Muscle of back (tissue), 11 donors: ENCODE measurements around the gene CDYL. TPM values are rescaled to one million over a fixed set of nuclear protein-coding genes. Genes with fewer than 3 reads are reported as not detected.

Experiments used
- DNase-seq, 3 donors: peaks; one replicate each; pipeline versions ENCODE4 v3.0.0 to v3.0.0-alpha.2; 2013
- polyA plus RNA-seq, 10 donors: library from polyadenylated mRNA; unstranded; fragments of 120-200 nt; gene quantifications; one replicate each; pipeline ENCODE4 v1.2.1, GENCODE V29; 2013; ENCODE audit not compliant: insufficient read length in 10 of 10

The CDYL gene
- polyA plus RNA-seq, 10 donors, result 16.2 to 22.5 (median 17.3) TPM

DNA sequence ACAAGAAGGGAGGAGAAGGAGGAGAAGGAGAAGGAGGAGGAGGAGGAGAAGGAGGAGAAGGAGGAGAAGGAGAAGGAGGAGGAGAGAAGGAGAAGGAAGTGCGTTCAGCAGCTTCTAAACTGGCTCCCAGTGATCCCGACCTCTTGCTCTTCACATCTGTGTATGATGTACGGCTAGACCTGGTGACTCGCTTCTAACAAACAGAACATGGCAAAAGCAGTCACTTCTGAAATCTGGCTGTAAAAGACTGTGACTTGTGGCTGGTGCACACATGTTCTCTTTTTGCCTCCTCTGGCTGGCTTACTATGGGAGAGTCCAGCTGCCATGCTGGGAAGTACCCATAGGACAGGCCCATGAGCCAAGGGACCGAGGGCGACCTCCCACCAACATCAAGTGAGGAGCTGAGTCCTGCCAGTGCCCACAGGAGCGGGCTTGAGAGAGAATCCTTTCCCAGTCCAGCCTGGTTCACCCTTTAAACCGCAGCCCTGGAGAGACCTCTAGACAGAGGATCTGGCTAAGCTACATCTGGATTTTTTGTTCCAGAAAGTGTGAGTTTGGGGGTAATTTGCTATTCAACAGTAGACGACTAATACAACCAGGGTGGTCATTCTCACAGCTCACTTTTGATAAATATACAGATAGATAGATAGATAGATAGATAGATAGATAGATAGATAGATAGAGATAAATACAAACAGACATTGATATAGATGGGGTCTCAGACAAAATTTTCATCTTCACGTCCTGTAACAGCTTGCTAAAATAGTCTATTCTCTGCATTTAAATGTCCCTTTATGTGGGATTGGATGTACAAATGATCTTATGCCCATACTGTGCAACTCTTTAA lies 185.3 kb downstream of the CDYL start:
- no peak for DNase-seq

DNA sequence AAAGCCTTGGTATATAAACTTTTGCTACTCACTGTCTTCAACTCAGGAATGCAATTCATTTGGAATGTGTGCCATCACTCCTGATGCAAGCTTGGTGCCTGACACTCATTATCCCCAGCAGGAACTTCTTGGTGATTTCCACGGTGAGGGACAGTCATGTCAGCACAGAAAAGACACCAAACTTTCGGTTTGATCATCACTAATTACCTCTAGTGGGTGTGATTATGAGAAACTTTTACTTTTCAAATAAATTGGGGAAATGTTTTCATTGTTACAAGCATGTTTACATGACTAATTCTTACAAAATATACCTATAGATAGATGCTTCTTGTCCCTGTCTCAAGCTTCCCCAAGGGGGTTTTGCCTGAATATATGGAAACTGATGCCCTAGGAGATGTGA lies 186.7 kb downstream of the CDYL start:
- no peak for DNase-seq

DNA sequence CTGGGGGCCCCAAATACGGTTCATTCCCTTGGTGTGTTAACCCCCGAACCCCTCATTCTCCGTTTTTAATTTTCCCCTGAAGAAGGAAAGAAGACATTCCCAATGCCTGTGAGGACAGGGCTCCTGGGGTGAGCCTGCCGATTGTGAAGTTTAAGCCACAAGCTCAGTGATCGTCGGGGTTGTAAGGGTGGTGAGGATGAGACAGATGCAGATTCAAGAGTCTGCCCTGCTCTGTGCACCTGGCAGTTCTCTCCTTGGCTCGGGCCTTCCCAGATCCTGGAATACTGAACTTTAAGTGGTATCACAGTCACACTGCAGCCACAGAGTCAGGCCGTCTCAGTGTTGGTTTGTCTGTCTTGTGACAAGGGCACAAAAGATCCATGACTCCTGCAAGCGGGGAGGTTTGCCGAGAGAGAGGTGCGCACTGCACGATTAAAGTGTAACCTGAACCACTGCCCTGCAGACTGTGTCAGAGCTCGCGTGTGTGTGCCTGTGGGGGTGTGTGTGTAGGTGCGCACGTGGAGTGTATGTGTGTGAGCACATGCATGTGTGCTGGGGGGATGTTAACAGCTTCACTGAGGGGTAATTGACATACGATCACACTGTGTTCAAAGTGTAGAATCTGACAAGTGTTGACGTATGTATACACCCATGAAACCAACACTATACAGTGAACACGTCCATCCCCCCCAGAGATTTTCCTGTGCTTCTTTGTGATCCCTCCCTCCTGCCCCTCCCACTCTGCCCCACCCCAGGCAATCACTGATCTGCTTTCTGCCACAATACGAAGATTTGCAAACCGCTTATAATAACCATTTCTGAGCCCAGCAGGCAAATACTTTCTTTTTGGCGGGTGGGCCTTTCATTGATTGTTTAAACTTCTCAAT lies 188.7 kb downstream of the CDYL start:
- no peak for DNase-seq

DNA sequence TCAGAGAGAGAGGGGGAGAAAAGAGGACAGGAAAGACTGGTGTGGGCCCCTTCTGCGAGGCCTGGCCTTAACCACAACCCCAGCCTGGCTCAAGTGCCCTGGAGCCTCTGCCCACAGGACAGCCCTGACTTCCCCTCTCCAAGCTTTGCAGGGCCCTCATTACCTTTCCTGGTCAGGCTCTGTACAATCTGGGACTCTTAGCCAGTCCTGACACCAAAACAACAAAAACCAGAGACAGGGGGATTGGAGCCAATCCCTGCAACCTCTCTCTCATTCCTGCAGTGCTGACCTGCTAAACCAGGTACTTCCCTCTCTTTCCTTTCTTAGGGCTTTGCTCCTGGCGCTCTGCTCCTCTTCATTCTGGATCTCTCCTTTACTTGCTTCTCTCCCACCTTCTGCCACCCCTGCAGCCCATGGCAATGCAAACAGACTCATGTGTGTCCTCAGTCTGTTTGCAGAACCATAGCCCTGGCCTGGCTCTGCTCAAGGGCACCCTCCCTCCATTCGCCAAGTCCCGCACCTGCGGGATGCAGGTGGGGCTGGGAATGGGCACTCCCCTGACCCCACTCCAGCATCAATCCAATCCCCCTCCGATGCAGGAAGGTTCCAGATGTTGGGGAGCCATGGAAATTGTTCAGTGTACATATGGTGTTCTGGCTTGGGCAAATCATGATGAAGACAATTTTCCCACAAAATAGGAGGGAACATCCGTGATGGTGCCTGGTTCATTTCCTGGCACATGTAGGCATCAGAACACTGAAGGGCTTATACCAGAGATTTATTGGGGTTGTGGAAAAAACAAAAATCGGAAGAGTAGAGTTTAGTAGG lies 189.6 kb downstream of the CDYL start:
- DNase-seq, result no peak

DNA sequence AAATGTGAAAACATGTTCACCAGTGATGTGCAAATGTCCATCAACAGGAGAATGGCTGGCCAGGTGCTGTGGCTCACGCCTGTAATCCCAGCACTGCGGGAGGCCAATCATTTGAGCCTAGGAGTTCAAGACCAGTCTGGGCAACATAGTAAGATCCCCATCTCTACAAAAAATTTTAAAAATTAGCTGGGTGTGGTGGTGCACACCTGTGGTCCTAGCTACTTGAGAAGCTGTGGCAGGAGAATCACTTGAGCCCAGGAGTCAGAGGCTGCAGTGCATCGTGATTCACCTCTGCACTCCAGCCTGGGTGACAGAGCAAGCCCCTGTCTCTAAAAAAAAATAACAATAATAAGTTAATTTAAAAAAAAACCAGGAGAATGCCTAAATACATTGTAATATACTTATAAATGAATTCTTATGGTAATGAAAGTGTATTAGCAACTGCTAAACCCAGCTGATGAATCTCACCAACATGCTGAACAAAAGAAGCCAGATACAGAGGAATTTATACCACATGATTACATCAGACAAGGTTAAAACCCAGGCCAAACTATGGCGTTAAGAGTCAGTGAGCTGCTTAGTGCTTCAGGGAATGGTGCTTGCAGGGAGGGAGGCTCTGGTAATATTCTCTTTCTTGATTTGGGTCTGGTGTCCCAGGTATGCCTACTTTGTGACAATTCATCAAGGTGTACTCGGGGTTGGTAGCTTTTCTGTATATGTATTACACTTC lies 191.3 kb downstream of the CDYL start:
- DNase-seq, result no peak

DNA sequence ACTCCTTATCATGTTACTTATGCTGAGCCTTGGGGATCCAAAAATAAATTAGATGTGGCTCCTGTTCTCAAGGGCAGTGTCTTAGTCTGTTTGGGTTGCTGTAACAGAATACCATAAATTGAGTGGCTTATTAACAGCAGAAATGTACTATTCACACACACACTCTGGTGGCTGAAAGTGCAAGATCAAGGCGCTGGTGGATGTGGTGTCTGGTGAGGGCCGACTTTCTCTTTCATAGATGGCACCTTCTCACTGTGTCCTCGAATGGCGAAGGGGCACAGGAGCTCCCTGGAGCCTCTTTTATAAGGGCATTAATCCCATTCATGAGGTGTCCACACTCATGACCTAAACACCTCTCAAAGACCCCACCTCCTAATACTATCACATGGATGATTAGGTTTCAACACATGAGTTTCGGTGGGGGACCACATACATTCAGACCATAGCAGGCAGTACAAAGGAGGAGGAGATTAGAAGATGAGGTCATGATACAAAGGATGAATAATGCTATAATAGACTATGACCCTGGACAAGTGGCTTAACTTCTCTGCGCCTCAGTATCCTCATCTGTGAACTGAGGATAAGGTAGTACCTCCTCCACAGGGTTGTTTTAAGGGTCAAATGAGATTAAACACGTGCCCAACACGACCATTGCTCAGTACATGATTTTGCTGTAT lies 193.5 kb downstream of the CDYL start:
- no peak for DNase-seq

DNA sequence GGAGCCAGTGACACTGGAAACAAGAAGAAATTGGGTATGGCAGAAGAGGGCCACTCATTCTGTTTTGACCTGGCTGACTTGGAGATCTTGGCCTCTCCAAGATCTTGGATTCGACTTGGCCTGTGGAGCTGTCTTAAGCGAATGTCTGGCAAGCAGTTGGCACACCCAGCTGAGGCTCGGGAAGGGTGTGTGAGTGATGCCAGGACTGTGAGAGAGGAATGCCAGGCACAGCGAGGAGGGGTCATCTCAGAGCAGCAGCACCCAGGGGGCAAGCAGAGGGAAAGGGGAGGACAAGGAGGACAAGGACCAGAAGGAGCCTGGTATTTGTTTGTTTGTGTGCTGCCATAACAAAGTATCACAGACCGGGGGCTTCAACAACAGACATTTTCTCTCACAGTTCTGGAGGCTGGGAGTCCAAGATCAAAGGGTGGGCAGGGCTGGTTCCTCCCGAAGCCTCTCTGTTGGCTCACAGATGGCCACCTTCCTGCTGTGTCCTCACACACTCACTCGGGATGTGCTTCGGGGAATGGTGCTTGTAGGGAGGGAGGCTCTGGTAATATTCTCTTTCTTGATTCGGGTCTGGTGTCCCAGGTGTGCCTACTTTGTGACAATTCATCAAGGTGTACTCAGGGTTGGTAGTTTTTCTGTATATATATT lies 194.7 kb downstream of the CDYL start:
- DNase-seq, result peak in 1 of 3 donors; percentile 14

DNA sequence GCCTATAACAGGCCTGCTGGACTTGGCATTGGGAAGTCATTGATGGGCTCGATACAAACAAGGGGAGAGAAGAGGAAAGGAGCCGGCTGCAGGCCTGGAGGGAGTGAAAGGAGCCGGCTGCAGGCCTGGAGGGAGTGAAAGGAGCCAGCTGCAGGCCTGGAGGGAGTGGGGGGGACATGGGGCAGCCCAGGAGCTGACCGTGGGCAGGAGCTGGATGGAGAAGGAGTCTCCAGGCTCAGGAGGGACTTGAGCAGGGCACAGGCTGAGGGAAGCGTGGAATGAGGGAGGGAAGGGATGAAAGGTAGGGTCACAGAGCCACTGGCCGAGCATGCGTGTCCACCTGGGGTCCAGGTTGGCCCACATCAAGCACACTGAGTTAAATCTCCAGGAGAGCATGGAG lies 195.6 kb downstream of the CDYL start:
- no peak for DNase-seq

DNA sequence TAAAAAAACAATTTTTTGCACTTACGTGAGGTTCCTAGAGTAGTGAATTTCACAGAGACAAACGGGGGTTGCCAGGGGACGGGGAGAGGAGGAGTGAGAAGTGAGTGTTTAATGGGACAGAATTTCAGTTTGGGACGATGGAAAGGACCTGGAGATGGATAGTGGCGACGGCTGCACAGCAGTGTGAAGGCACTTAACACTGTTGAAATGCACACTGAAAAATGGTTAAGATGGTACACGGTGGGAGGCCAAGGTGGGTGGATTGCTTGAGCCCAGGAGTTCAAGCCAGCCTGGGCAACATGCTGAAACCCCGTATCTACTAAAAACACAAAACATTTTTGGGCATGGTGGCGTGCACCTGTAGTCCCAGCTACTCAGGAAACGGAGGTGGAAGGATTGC lies 196.2 kb downstream of the CDYL start:
- no peak for DNase-seq

DNA sequence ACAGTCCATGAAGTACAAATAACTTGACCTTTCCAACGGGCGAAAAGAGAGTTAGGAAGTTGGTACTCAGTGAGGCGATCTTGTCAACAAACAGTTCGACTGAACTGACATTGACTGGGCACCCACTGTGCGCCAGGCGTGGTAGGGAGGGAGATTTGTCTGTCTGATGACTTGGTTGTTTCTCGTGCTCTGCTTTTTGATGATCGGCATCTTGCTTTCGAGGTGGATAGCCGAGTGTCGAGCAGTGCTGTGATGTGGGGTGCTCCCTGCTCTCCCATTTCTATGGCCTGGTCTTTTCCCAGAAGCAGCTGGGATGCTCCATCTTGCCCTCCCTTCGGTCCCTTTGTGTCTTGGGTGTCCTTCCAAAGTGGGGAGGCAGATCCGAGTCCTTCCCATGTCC lies 197.2 kb downstream of the CDYL start:
- DNase-seq, result peak in 1 of 3 donors; percentile 6

DNA sequence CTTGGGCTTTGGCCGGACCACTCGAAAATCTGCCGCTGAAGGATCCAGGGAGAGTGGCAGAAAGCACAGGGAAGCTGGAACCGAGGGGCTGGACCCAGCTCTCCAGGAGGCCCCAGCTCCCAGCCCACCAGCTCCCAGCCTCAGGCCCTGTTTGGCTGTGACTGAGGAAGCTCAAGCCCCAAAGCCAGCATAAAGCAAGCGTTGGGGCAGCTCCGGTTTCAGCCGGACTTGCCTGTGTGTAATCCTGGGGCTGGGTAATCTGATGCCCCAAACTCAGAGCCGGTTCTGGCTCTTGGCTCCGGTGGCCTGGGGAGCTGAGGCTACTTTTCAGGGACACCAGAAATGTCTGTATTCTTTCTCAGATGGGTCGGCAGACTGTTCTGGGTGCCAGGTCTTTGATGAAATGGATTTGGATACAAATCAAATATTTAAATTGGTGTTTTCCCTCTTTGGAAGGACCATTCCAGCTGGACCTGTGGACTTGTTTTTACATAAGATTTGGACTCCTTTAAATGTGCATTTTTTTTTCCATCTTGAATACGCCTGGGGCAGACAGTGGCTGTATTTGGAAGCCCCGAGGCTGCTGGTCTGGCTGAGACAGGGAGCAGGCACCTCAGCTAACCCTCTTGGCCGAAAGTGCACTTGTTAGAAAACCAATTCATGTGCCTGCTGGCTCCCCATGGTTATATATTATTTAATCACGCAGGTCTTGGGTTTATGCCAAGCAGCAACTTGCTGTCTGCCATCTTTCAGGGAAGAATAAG lies 198.0 kb downstream of the CDYL start:
- DNase-seq, result peak; percentile 73 to 94 (median 85)

DNA sequence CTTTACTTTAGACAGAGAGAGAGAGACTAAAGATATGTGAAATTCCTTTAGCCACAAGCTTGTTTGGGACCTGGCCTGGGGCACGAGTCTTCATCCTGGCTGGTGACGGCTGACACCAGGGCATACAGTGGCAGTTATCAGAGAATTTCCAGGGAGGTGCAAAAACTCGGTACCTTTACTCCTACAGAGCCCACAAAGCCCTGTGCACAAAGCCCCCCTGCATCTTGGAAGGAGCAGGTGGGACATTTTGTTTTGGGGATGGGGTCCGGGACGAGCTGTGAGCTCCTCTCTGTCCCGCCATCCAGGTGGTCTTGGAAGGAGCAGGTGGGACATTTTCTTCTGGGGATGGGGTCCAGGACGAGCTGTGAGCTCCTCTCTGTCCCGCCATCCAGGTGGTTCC lies 198.8 kb downstream of the CDYL start:
- no peak for DNase-seq

DNA sequence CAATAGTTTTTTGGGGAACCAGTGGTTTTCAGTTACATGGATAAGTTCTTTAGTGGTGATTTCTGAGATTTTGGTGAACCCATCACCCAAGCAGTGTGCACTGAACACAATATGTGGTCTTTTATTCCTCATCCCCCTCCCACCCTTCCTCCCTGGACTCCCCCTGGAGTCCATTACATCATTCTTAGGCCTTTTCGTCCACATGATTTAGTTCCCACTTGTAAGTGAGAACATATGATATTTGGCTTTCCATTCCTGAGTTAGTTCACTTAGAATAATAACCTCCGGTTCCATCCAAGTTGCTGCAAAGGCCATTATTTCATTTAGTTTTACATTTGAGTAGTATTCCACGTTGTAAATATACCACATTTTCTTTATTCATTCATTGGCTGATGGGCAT lies 199.3 kb downstream of the CDYL start:
- peak; percentile 52 to 82 (median 67) for DNase-seq

DNA sequence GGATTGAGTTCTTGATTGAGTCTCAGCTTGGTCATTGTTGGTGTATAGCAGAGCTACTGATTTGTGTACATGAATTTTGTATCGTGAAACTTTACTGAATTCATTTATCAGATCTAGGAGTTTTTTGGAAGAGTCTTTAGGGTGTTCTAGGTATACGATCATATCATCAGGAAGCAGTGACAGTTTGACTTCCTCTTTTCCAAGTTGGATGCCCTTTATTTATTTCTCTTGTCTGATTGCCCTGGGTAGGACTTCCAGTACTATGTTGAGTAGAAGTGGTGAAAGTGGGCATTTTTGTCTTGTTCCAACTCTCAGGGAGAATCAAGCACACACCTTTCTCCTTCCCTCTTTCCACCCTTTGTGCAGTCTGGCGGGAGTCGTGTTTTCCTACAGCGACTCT lies 201.3 kb downstream of the CDYL start:
- no peak for DNase-seq

DNA sequence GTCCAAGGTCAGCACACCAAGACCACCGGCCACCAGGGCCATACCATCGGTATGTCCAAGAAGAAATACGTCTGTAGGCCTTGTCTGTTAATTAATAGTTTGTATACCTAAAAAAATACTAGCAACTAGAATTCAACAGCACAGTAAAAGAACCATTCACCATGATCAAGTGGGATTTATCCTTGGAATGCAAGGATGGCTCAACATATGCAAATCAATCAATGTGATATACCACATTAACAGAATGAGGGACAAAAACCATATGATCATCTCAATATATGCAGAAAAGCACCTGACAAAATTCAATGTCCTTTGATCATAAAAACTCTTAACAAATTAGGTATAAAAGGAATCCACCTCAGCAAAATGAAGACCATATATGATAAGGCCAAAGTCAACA lies 203.2 kb downstream of the CDYL start:
- DNase-seq, result no peak

DNA sequence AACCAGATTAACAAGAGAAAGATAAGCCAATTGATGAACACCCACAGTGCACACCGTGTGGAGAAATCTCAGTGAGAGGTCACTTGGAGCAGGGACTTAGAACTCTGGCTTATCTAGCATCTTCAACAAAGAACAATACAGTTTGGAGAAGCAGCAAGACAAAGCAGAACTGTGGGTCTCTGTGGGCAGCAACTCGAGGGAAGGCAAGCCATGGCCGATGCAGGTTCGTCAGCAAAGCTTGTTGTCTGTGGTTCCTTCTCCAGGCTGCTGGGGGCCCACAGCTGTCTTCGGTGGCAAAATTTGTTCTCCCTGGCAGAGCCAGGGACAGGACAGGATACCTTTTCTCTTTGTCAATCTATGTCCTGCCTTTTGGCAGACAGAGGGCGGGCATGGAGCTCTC lies 205.6 kb downstream of the CDYL start:
- no peak for DNase-seq

DNA sequence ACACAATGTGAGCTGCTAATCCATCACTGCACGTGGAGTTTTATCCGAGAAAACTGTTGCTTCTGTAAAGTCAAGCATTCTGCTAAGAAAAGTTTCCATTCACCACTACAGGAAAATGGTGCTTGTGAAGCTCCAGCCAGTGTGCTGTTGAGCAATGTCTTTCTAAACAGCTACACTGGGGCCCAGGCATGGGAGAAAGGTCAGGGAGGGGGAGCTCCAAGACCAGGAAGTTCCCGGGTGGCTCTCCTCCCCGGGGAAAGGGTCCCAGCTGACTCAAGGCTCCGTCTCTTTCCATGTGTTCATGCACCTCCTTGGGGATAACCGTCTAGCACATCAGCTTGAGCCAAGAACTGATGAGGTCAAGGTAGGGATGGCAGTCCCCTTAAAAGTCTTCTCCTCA lies 207.1 kb downstream of the CDYL start:
- DNase-seq, result no peak

DNA sequence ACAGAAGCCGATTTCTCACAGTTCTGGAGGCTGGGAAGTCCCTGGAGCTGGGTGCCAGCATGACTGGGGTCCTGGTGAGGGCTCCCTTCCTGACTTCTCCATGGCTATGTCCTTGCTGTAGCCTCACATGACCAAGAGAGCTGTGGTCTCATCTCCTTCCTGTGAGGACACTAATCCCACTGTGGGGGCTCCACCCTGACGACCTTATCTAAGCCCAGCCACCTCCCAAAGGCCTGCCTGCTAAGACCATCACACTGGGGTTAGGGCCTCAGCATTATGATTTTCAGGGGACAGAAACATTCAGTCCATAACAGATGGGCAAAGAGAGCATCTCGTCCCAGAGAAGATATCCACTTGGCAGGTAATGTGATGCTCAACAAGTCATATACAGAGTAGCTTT lies 210.8 kb downstream of the CDYL start:
- DNase-seq, result no peak

DNA sequence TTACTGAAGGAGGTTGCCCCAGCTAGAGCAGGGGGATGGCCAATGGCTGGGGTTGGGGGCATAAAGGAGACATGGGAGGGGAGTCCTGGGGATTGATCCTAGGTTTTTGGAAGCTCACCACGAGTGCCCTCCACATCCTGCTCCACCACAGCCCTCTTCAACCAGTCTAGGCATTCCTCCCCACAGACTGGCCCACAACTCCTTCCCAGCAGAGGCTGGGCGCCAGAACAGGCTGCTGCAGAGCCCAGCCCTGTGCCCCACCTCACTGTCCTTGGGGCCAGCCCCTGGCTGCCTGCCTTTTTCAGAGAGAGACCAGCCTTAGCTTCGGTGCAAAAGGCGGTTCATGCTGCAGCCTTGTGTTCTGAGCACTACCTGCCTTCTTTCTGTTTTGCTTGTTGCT lies 211.2 kb downstream of the CDYL start:
- no peak for DNase-seq
